Activated CD4-positive, alpha-beta T cell treated with anti-CD3 and anti-CD28 coated beads, Interleukin-2, Interleukin-6, amounts not matched to agents 100 ng/mL and 50 ng/mL, durations not matched to agents 16 hours and 8 hours (primary cell): ENCODE measurements around the gene DIRAS3.
"Not testable (repeated sequence)": the region's sequence is repeated elsewhere in the genome, so short reads cannot be mapped to it uniquely, and the experiment has no call there.

Source experiments
- DNase-seq: peaks from one replicate; pipeline ENCODE4 v3.0.0-alpha.2; 2020

Gene DIRAS3

DNA sequence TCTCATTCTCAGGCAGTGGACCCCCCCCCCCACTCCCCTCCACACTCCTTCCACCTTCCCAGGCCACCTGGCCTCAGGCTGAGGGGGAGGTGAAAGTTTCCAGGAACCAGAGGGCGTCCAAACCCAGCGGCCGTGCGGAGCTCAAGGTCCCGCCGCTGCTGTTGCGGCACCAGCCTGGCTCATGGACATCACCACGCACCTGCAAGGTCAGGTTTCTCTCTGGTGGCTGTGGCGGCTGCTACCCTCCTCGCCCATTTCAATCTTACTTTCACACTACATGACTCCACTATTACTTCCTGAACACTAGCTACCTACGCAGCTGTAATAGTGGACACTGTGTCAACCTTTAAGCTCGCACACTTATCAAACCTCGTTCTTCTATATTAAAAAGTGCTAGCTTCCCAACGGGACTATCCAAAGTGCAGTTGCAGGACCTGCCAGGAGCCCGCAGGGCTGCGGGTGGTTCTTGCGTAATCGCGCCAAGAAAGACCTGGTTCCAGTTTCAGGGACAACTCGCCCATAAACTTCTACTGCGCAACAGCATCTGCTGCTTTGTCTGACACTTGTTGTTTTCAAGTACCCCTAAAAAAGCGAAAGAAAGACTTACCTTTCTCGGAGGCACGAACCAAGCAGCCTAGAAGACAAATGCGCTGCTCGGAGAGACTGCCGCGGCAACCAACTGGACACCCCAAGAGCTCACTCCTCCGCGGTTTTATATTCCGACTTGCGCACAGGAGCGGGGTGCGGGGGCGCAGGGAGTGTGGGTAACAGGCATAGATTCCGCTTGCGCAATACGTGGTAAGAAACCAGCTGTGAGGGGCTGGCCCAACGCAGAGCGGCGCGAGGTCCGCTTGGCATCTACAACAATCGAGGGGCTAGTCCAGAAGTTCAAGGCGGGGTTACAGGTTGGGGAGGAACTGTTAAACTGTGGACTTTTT is at the start of gene DIRAS3:
DIRAS3 (minus strand) TSS at position 687 of the 938 bp plus-strand sequence. CDS start 3,330 bp downstream, outside the sequence.
- DNase-seq, result no peak

- DNase-seq, result no peak
These were observed 43.3 kb upstream of the DIRAS3 start for GRCh38 chr1:68093737-68094136.

DNA sequence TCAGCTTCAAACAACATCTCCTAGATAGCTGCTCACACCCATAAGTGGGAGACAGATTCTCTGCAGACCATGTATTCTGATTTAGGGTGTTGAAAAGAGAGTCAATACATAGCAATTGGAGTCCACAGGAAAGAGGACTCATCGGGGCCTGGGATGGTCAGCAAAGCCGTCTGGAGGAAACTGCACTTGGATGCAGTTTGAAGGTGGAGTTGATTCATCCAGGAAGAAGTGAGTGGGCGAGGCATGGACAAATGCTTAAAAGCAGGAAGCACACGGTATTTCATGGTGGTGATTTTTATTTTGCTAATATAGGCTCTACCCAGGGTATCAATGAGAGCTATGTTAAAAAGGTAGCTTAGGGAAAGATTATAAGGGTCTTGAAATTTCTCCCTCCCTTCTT is 36.8 kb upstream of the DIRAS3 start:
- no peak for DNase-seq

GRCh38 chr1:68085752-68086151 is 35.3 kb upstream of the DIRAS3 start:
- DNase-seq, result no peak

DNA sequence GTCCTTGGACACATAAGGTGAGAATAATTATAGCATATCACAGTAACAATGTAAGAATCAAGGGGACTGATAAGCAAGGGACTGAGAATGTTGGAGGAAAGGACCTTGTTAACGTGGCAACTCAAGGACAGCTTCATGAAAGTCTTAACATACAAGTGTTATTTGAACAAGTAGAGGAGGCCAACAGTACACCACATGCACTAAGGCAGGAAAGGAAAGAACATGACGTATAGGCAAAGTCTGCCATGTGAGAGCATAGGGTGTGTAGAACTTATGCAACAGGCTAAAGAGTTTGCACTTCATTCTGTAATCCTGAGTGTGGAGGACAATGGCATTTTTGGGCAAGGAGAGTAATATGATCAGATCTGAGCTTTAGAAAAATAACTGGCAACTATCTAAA is 33.3 kb upstream of the DIRAS3 start:
- no peak for DNase-seq

GRCh38 chr1:68081775-68082283 is 31.4 kb upstream of the DIRAS3 start:
- no peak for DNase-seq

DNA sequence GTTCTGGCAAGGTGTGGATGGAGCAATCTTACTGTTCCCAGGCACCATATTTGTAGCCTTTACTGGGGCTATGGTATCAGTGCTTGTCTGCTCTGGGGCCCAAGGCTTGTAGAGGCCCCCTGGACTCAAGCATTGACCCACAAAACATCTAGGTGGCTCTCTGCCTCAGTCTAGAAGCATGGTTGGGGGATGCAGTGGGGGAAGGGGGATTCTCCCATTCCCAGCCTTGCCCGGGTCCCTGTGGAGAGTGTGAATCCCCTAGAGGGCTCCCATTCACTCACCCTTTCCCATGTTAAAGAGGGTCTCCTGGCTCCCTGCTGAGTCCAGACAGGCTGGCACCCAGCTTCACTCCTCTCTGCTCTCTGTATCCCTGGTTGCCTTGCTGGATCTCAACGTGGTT is 28.2 kb upstream of the DIRAS3 start:
- DNase-seq, result no peak

GRCh38 chr1:68074472-68074871 is 24.0 kb upstream of the DIRAS3 start:
- DNase-seq, result no peak

DNA sequence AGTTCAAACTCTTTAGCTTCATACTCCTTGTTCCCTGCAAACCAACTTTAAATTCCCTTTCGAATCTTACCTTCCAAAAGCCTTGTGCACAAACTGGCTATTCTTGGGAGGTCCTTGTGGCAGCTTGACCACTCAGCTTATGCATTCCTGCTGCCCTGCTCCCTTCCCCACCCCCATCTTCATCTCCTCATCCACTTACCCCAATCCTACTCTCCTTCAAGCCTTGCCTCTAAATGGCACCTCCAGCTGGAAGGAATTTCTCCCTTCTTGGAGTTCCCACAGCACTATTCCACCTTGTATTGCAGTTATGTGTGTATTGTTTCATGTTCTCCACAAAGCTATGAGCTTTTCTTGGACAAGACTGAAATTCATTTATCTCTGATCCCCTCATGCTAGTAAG is 15.3 kb upstream of the DIRAS3 start:
- no peak for DNase-seq

DNA sequence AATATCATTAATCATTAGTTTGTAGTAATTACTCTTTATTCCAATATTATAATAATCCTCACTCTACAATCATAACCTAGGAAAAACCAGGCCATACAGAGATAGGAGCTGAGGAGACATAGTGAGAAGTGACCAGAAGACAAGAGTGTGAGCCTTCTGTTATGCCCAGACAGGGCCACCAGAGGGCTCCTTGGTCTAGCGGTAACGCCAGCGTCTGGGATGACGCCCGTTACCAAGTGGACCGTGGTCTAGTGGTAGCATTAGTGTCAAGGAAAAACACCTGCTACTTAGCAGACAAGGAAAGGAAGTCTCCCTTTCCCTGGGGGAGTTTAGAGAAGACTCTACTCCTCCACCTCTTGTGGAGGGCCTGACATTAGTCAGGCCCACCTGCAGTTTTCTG is 7.6 kb upstream of the DIRAS3 start:
- not testable (repeated sequence) for DNase-seq

DNA sequence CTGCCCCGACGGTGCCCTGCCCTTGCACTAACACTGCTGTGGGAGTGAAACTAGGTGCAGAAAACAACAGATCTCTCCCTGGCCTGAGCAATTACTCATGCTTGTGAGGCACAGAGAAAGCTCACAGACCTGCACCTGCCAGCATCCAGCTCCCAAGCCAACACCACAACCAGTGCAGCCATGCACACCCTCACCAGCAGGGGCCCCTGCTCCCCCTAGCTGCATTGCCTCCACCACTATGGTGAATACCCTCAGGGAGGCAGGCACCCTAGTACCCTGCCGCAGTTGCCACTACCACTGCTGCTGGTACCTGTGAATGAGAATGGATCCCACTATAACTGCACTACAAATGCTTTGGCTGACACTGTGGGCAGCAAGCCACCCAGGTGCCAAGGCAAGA is 7.1 kb upstream of the DIRAS3 start:
- DNase-seq, result no peak

- no peak for DNase-seq
These were observed 6.6 kb upstream of the DIRAS3 start for GRCh38 chr1:68057050-68057449.

DNA sequence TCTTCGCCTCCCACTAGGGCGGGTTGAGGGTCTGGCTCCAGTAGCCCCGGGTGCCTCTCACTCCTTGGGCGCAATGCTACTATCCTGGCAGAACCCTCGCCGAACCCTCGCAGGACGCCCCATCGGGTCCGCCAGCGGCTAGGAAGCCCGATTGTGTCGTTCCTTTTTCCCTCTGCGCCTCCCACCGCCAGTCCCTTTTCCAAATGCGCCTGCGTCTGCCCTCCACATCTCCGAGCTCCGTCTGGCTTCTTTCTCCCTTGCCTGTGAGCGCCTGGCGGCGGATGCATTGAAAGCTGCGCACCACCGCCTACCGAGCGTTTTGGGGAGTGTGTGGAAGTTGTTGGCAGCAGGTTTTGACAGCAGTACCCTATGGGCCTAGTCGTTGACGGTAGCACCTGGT is 1.0 kb upstream of the DIRAS3 start:
- no peak for DNase-seq

DNA sequence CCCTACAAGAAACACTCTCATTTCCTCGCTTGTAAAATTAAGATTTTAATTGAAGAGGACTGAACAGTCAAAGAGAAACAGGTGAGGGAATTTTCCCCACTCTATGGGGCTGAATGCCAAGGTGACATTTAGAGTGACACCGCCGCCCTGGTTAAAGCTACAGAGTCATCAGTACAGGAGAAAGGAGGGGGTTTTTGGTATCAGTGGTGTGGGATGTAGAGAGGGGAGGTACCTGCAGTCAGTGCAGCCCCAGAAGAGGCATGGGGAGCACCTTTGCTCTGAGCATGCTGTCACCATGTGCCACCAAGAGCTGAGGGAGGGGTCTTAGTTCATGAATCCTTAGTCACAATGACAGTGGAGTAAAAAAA is 2.8 kb downstream of the DIRAS3 start:
- no peak for DNase-seq

DNA sequence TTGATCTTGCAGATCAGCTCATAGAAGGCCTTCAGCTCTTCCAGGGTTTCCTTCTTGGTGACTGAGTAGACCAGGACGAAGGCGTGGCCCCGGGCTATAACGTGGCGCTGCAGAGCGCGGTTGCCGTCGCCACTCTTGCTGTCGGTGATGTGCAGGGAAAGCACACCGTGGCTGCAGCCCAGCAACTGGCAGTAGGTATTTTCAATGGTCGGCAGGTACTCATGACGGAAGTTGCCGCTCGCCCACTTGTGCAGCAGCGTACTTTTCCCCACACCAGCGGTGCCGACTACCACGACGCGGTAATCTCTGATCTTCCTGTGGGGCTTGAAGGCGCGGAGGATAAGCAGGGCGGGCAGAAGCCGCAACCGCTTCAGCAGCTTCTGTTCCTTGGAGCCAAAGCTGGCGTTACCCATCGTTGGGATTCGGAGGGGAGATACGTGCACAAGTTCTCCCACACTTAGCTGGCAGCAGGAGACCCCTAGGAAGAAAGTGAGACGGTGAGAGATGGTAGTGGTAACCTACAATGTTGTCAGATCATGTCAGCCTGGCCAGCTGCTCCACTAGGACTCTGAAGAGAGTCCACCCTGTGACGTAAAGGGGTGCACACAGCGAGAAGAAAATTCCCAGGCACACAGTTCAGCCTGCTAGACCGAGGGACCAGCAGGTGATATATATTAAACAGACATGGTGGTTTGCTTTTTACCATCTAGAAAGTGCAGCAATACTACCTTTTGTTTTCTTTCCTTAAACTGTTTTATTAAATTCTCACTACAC is 3.4 kb downstream of the DIRAS3 start:
- DNase-seq, result no peak

GRCh38 chr1:68046423-68046822 is 4.0 kb downstream of the DIRAS3 start:
- DNase-seq, result no peak

DNA sequence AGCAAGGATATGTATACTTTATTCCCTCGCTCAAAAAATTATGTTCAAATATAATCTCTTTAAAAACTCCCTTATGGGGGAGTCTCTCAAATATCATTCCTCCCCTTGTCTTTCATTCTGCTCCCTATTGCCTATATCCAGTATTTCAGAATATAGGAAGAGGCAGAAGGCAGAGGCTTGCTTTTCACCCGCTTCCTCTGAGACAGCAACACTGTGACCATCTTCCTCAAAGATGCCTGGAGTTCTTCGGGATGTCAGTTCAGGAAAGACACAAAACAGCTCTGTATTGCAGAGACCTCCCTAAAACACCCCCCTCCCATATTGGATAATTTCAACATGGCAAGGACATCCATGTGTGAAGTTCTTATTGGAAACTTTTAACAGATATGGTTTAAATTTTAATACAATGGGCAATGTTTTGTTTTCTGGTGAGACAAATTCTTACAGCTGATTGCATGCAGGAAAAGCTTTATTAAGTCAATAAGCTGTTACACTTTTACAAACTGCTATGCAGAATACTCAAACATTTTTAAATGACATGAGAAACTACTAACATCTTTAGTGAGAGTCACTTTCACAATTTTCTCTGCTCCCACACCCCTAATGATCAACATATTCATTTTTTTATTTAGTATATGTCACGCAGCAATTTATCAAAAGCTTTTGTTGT is 4.8 kb downstream of the DIRAS3 start:
- no peak for DNase-seq

DNA sequence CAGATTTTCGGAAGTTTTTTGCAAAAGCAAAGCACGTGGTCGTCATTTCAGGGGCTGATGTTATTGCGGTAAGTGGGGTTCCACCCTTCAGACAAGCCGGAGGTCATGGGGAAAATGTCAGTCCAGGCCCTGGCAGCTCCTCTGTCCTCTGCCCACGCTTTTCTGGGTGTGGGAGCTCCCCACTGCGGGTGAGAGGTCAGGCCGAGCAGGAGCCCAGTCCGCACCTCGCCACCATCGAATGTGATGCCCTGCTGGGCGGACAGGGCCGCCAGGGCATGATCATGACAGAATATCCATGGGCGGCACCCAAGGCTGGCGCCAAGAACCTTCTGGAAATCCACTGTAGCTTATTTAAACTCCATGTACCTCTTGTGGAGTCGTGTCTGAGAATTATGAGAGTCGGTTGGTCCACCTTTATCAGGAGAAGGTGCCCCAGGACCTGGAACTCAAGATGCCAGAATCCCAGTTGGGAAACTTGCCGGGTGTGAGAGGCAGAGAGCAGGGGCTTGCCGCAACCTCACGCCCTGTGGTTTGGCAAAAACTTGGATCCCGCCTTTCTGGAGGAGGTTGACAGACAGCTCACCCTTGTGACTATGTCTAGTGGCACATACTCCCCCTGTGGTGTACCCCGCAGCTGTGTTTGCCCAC is 6.9 kb downstream of the DIRAS3 start:
- no peak for DNase-seq

GRCh38 chr1:68036946-68037345 is 13.5 kb downstream of the DIRAS3 start:
- DNase-seq, result no peak

DNA sequence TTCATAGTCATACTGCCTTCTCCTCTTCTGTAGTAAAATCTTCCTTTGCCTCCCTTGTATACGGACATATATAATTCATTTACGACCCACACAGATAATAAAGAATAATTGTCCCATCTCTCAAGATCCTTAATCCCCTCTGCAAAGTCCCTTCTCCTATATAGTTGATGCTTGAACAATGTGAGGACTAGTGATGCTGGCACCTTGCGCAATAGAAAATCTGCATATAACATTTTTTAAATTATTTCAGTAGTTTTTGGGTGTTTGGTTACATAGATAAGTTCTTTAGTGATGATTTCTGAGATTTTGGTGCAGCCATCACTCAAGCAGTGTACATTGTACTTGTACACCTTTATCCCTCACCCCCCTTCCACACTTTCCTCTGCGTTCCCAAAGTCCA is 21.0 kb downstream of the DIRAS3 start:
- no peak for DNase-seq

- no peak for DNase-seq
These were observed 21.9 kb downstream of the DIRAS3 start for GRCh38 chr1:68028566-68028965.

DNA sequence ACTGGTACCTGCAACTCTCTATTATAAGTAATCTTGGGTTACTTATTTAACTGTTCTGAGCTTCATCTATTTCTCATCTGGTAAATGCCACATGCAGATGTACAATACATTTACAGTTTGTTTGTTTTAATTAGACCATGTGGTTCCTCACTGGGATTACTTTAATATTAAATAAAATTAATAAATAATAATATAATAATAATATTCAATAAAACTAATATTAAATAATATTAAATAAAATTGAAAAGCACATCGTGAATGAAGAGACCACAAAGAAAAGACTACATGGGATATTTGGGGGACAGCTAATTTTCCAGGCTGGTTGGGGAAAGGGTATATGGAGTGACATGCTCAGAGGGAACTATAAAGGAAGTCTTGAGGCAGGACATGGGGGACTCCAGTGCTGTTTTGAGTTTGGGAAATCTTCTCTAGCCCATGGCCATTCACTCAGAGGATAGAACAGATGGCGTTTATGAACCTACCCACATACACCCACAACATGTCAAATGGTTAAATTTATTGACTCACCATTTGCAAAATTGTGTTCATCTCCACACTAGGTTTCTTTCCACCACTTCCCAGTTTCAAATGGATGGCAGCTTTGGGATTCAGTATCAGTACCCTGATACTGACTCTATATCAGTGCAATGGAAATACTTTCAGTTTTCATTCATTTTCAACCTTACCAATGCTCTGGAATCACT is 25.6 kb downstream of the DIRAS3 start:
- no peak for DNase-seq
